Left lung (tissue), 10 donors: ENCODE data around the gene TCF7L1. TPM values are rescaled to one million over a fixed set of nuclear protein-coding genes. Genes with fewer than 3 reads are reported as not detected.
A peak's percentile ranks its signal among the peaks of the same experiment; 100 is the strongest.

Experiments used
- ATAC-seq: fragments of 200-7000 bp; cut with Tn5 transposase; one replicate; pipeline ENCODE4 v1.9.1; 2020; ENCODE audit warnings: moderate library complexity
- DNase-seq, 4 donors: peaks; one replicate each; pipeline ENCODE4 v3.0.0-alpha.2; 2013 to 2020
- H3K27ac ChIP-seq, 2 donors: fragments of 200-600 bp; sonication (generic) in 1 of 2; one replicate each; pipeline versions ENCODE4 v1.5.0 to v1.8.0; 2020 to 2021
- H3K27me3 ChIP-seq, 2 donors: fragments of 200-600 bp; sonication (generic) in 1 of 2; one replicate each; pipeline versions ENCODE4 v1.5.0 to v1.8.0; 2020 to 2021
- H3K36me3 ChIP-seq, 2 donors: fragments of 200-600 bp; sonication (generic) in 1 of 2; one replicate each; pipeline versions ENCODE4 v1.5.0 to v1.8.0; 2020 to 2021
- H3K4me1 ChIP-seq, 2 donors: fragments of 200-600 bp; one replicate each; pipeline ENCODE4 v1.8.0; 2021
- H3K4me3 ChIP-seq, 2 donors: fragments of 200-600 bp; sonication (generic) in 1 of 2; one replicate each; pipeline versions ENCODE4 v1.5.0 to v1.8.0; 2020 to 2021; ENCODE audit warnings: mild to moderate bottlenecking in 1 of 2
- H3K9me3 ChIP-seq, 2 donors: fragments of 200-600 bp; sonication (generic) in 1 of 2; one replicate each; pipeline versions ENCODE4 v1.5.0 to v1.8.0; 2020 to 2021
- CTCF ChIP-seq, 2 donors: fragments of 200-600 bp; sonication (generic) in 1 of 2; IDR thresholded peaks; one replicate each; pipeline versions ENCODE4 v1.5.0 to v1.8.0; 2021; ENCODE audit warnings: antibody characterized with exemption in 2 of 2
- intact Hi-C, 2 donors: fragments of 100-400 bp; cut with DNase I; formaldehyde crosslinking; loops; one replicate each; pipeline versions ENCODE4 v1.11.2 to v1.14.2; 2022
- polyA plus RNA-seq, 6 donors: library from polyadenylated mRNA; unstranded; fragments of 120-200 nt; gene quantifications; one replicate each; pipeline ENCODE4 v1.2.1, GENCODE V29; 2013; ENCODE audit not compliant: insufficient read length in 6 of 6
- total RNA-seq, 2 donors: library from RNA; stranded (reverse); fragmentation: NEBNext Ultra II Directional; extraction: Animal tissue kit (Norgen Biotek cat#: 25700); gene quantifications; one replicate each; pipeline ENCODE4 v1.2.1, GENCODE V29; 2021
- donor health status: DM: no; HTN: yes; CAD: no.
- donor health status: DM: no; HTN: no; CAD: no.

The TCF7L1 gene
- total and polyA plus RNA-seq, 8 donors: 16.4 to 63.9 (median 57.5) TPM

- no peak for ATAC-seq
- no peaks in the 10 kb centered on the region for H3K9me3 ChIP-seq
- peak in 2 of 4 donors; percentile 53 to 78 for DNase-seq
- intact Hi-C loops: no loop called here
- no peak overlapping the region for H3K27ac ChIP-seq
- H3K36me3 ChIP-seq: no peaks in the 10 kb centered on the region
- no peak for TF ChIP-seq CTCF (IDR thresholded peaks at IDR 0.05)
- H3K4me1 ChIP-seq: peaks cover under 1 to 13% of the 10 kb centered on the region in 2 donors
- no peak overlapping the region for H3K4me3 ChIP-seq
- H3K27me3 ChIP-seq: no peaks in the 10 kb centered on the region
Observed at GRCh38 chr2:85173909-85174308, 40.7 kb downstream of the TCF7L1 start.

GRCh38 chr2:85174943-85175342 is 41.8 kb downstream of the TCF7L1 start:
- H3K27ac ChIP-seq: no peak overlapping the region
- no peaks in the 10 kb centered on the region for H3K9me3 ChIP-seq
- ATAC-seq (no peak), DNase-seq (no peak)
- H3K4me1 ChIP-seq: peaks cover 11 to 20% of the 10 kb centered on the region in 2 donors
- intact Hi-C loops: no loop called here
- H3K4me3 ChIP-seq: no peak overlapping the region
- H3K36me3 ChIP-seq: no peaks in the 10 kb centered on the region
- no peaks in the 10 kb centered on the region for H3K27me3 ChIP-seq
- no peak for TF ChIP-seq CTCF (IDR thresholded peaks at IDR 0.05)

DNA sequence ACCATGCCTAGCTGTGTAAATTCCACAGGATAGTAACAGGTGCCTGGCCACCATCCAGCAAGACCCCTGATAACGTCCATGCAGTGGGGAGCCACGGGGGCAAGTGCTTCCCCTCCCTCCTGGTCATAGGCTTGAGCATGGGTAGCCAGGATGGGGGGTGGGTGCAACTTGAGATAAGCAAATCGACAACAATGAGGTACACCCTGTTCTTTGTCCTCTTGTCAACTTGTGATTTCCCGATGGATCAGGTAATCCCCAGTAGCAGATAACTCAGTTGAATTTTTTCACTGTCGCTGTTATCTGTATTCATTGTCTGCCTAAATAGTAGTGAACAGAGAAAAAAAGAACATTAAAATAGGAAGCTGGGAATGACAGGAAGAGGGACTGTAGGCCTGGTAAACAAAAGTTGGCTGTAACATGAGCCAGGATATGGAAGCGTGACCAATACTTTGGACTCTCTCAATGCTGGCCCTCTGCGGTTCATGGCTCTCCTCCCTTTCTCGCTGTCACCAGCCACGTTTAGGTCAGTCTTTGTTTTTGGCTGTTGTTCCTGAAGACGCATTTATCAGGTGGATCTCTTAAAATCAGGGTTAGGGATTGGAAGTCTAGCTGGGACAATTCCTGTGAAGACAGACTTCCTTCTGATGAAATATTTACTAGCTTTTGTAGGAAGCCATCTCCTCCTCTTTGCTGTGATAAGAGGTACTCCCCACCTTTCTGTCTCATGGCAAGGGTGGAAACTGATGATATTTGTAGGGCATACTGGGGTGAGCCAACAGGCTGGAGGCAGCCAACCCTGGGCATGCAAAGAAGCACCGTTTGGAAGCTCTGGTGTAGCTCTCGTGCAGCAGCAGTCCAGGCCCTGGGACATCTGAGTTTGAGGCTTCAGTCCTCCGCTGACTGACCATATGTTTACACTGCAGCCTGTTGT is 42.4 kb downstream of the TCF7L1 start:
- no peak for TF ChIP-seq CTCF (IDR thresholded peaks at IDR 0.05)
- H3K4me1 ChIP-seq: peaks cover 17 to 25% of the 10 kb centered on the region in 2 donors
- DNase-seq (peak in 2 of 4 donors; percentile 49 to 63), ATAC-seq (peak; percentile 58)
- no peak overlapping the region for H3K27ac ChIP-seq
- intact Hi-C loops: no loop called here
- H3K9me3 ChIP-seq: no peaks in the 10 kb centered on the region
- no peak overlapping the region for H3K4me3 ChIP-seq
- H3K27me3 ChIP-seq: no peaks in the 10 kb centered on the region
- H3K36me3 ChIP-seq: no peaks in the 10 kb centered on the region

- no peaks in the 10 kb centered on the region for H3K27me3 ChIP-seq
- peaks cover 23 to 25% of the 10 kb centered on the region in 2 donors for H3K4me1 ChIP-seq
- intact Hi-C loops: no loop called here
- DNase-seq (no peak), ATAC-seq (no peak)
- H3K4me3 ChIP-seq: no peak overlapping the region
- no peak for TF ChIP-seq CTCF (IDR thresholded peaks at IDR 0.05)
- H3K9me3 ChIP-seq: no peaks in the 10 kb centered on the region
- no peak overlapping the region for H3K27ac ChIP-seq
- H3K36me3 ChIP-seq: no peaks in the 10 kb centered on the region
Observed at GRCh38 chr2:85177031-85177824, 44.0 kb downstream of the TCF7L1 start.

- no peaks in the 10 kb centered on the region for H3K27me3 ChIP-seq
- H3K27ac ChIP-seq: no peak overlapping the region
- no peaks in the 10 kb centered on the region for H3K36me3 ChIP-seq
- DNase-seq (no peak), ATAC-seq (no peak)
- peaks cover 23 to 25% of the 10 kb centered on the region in 2 donors for H3K4me1 ChIP-seq
- intact Hi-C loops: no loop called here
- H3K4me3 ChIP-seq: no peak overlapping the region
- TF ChIP-seq CTCF (IDR thresholded peaks at IDR 0.05): no peak
- H3K9me3 ChIP-seq: no peaks in the 10 kb centered on the region
Observed at GRCh38 chr2:85178154-85178553, 45.0 kb downstream of the TCF7L1 start.
